Stimulated activated CD4-positive, alpha-beta T cell treated with anti-CD3 and anti-CD28 coated beads, Interleukin-12 subunit alpha, Interleukin-12 subunit beta, amount 100 ng/mL, for 4 hours (primary cell): ENCODE results near the gene ALK.

Experiments used
- DNase-seq: peaks from one replicate; pipeline ENCODE4 v3.0.0-alpha.2; 2020

Gene ALK

DNA sequence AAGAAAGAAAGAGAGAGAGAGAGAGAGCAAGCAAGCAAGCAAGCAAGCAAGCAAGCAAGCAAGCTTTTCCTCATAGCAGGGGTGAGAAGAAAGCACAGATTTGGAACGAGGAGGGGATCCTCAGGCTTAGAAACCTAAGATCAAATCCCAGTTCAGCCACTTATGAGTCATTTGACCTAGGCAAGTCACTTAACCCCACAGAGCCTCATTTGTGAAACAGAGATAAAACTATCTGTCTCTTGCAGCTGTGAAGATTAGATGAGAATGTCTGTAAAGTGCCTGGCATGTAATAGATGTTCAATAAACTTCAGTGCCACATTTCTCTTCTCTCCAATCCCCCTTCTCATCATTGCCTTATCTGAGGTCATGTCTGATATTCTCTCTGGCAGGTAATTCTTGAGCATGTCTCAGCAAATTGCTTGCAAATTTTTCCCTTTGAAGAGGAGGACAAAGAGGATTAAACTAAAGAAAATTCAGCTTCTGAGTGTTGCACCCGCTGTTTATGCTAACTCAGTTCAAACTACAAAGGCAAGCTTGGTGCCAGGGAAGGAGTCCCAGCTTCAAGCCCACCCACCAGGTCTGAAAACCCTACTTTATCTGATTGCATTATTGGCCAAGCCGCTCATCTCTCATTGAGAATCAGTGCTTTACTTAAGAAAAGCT lies 20.3 kb downstream of the ALK start:
- no peak for DNase-seq

DNA sequence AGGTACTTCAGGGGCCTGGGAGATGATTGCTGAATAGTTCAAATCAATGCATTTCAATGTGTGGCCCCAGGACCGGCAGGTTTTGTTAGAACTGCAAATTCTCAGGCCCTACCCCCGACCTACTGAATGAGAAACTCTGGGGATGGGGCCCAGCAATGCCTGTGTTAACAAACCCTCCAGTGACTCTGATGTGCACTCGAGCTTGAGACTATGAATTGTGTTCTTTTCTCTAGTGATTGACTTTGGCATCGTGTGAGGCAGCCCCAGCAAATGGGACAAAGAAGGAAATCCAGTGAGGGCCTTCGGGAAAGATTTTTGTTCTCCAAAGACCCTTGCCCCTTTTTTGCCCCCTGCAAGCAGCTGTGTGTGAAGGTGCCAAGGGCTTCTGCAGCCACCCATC lies 22.4 kb downstream of the ALK start:
- no peak for DNase-seq

DNA sequence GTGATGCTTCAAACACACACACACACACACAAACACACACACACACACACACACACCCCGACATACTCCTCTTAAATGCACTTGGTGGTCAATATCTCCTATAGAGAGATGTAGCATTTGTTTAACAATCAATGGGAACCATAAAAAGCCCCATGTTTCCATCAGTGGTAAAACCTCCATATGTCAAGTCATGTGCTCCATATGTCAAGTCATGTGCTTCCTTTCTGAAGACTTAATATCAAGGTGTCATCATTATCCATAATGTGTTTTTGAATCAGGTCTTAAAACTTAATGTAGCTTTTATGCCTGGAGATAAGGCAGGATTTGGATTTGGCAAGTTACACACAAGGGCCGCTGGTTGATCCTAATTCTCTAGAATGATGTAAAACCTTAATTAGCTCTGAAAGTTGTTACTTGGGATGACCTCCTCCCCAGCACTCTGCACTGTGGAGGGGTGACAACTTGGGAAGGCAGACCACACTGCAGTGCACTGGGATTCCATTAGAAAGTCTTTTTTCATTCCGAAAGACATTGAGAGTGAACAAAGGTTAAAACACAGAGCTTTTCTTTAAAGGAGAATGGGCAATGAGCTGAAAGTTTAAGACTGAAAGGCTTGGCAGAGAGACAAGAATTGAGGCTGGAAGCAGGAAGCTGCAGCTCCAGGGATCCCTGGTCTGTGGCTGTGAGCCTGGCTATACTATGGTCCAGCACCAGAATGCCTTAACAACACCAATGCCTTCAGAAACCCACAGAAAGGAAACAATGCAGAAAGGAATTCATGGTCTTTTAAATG lies 26.4 kb downstream of the ALK start:
- no peak for DNase-seq

DNA sequence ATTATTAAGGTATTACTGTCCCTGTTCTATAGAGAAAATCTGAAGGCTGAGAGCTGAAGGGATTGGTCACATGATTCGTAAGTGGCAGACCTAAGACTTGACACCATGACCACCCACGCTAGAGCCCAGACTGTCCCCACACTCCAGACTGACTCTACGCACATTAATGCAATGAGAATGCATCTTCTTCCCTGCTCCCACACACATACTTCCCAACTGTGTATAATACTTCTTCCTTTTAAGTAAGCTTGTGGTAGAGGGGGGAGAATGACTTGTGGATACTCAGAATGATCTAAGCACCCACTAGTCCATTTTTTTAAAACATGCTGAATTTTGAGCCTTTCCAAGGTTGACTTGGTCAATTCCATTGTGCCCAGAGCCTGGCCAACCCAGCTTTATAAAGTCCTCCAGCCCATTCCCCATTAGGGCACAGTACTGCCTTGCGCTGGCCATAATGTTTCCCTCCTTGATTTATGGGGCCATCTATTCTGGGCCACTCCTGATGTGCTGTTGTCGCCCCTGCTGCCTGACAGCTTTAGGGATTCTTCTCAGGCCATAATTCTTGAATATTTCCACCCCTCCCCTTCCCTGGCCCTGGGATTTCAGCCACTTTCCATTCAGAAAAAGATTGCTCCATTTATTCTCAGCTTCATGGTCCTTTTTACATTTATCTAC lies 28.7 kb downstream of the ALK start:
- DNase-seq: no peak

GRCh38 chr2:29881089-29881730 lies 40.2 kb downstream of the ALK start:
- no peak for DNase-seq

- DNase-seq: no peak
Measured at GRCh38 chr2:29880084-29880483, 41.3 kb downstream of the ALK start.

GRCh38 chr2:29879456-29879855 lies 41.9 kb downstream of the ALK start:
- no peak for DNase-seq

- DNase-seq: no peak
Measured at GRCh38 chr2:29878898-29879297, 42.5 kb downstream of the ALK start.

DNA sequence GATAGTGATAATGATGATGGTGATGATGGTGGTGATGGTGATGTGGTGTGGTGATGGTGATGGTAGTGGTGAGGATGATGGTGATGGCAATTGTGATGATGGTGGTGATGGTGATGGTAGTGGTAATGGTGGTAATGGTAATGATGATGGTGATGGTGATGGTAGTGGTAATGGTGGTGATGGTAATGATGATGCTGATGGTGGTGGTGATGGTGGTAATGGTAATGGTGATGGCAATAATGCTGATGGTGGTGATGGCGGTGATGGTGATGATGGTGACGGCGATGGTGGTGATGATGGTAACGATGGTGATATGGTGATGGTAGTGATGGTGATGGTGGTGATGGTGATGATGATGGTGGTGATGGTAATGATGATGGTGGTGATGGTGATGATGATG lies 45.0 kb downstream of the ALK start:
- DNase-seq: no peak

GRCh38 chr2:29874745-29875144 lies 46.6 kb downstream of the ALK start:
- DNase-seq: no peak

DNA sequence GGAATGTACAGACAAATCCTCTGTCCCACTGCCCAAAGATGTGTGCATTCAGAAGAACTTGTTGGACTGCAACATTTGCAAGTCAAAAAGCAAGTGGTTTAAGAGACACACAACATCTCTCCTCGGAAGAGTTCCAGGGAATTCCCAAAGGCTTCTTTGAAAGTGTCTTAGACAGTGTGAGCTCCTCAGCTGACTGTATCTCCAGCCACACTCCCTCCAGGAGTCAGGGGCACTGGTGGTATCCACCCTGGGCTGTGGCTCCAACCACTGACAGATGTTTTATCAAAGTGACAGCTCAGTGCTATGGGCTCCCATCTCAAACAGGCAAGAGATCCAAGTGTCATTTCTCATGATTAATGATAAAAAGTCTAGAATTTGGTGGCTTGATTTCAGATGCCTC lies 48.5 kb downstream of the ALK start:
- DNase-seq: no peak

- DNase-seq: no peak
Measured at GRCh38 chr2:29871541-29871940, 49.8 kb downstream of the ALK start.

DNA sequence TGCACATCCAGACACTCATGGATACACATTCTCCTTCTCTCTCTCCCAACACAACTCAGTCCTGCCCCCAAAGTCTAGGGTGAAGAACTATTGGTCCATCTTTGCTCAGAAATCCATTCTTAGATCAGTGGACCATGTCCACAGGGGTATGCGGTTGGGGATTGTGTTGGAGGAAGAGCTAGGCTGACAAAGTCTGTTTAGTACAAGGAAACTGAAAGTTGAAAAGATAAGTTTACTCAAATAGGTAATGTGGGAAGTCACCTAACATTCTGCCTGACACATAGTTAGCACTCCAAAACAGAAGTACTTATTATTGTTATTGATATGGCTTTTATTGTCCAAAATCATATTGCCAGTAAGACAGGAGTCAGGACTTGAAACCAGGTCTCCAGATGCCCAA lies 55.9 kb downstream of the ALK start:
- DNase-seq: no peak

DNA sequence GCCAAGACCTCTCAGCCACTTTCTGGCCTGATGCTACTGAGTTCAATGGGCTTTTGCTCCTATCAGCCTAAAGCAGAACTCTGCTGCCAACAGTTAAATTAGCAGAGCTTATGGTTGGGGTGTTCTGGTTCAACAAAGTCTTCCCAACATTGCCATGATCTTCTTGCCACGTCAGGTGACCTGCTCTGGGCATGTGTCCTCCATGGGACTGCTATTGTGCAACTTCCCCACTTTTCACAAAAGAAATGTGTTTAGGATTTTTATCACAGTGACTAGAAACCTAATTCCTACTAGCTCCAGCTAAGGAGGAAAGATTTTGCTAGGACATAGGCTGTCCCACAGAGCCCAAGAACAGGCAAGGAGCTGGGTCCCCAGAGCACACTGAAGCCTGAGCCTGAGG lies 56.4 kb downstream of the ALK start:
- DNase-seq: no peak

DNA sequence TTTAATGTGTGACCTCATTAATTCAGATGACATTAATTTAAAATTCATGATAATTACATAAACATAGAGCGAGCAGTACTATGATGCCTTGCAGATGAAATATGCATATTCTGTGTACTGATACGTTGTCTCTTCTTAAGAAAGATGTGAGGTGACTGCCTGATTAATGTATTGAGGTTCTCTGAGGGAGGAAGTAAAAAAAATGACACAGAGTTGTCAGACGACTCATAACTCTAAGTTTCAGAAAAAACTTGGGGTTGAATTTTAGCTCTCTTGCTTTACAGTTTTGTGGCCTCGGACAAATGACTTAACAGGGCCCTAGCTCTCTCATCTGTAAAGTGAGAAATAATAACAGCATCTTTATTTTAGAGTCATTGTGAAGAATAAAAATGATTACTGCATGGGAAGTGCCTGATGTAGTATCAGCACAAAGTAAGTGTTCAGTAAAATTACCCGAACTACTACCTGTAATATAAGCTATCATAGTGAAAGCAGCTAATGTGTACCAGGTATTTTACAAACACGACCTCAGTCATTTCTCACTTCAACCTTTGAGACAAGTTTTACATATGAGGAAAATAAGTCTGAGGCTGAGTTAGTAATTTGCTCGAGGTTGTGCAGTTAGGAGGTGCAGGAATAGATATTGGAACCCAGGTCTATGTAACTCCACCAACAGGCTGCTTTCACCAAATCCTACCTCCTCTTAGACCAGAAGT lies 65.3 kb downstream of the ALK start:
- DNase-seq: no peak

- DNase-seq: no peak
Measured at GRCh38 chr2:29850794-29851193, 70.6 kb downstream of the ALK start.

- DNase-seq: no peak
Measured at GRCh38 chr2:29848566-29849310, 72.6 kb downstream of the ALK start.

DNA sequence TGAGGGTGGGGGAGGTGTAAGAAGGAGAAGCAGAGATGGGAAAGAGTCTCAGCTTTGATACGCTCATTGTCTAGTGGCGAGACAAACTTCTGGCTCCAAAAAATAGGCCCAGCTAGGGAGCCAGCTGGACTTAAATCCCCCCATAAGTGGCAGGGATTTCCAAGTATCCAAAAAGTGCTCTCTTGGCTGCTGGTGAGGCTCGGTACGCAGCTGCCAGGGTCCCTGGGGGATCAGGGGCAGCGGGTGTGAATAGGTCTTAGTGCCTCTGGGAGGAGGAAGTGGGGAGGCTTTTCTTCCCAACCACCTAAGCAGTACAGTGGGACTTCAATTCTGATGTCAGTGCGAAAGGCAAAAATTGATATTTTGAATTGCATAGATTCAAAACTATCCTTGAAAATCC lies 73.5 kb downstream of the ALK start:
- DNase-seq: no peak

GRCh38 chr2:29844713-29845326 lies 76.6 kb downstream of the ALK start:
- DNase-seq: no peak

- no peak for DNase-seq
Measured at GRCh38 chr2:29841386-29842004, 79.9 kb downstream of the ALK start.

- no peak for DNase-seq
Measured at GRCh38 chr2:29839306-29839705, 82.1 kb downstream of the ALK start.
